ENCODE data around the gene MALSU1.

GRCh38 chr7:23279819-23280525 is 19.2 kb upstream of the MALSU1 start:
- no peak for TF ChIP-seq POLR2AphosphoS5 (IDR thresholded peaks at IDR 0.05; ENCODE audit: low read depth, low read length)
- no peak for TF ChIP-seq REST (IDR thresholded peaks at IDR 0.05; ENCODE audit: insufficient read depth in 1 of 2, low read depth in 2 of 2, low read length in 2 of 2)
- TF ChIP-seq TAF1 (IDR thresholded peaks at IDR 0.05; ENCODE audit: borderline replicate concordance, insufficient read depth, low read length): no peak
